Mesenchymal stem cell (in vitro differentiated cells and primary cell): ENCODE measurements around the gene PCGF1.

Experiments used
- DNase-seq: peaks from one replicate; pipeline ENCODE4 v3.0.0-alpha.2; 2013
- H2AFZ ChIP-seq: one replicate; pipeline ENCODE4 v1.6.1; 2013; ENCODE audit warnings: low read depth, mild to moderate bottlenecking, control low read depth, inconsistent platforms, low read length, moderate library complexity
- H2AK5ac ChIP-seq: 2 replicates; pipeline ENCODE4 v1.6.1; 2013; ENCODE audit warnings: low read length, moderate library complexity, mild to moderate bottlenecking, inconsistent platforms; ENCODE audit not compliant: severe bottlenecking
- H2BK120ac ChIP-seq: one replicate; pipeline ENCODE4 v1.6.1; 2013; ENCODE audit warnings: low read depth, mild to moderate bottlenecking, inconsistent platforms, low read length, moderate library complexity
- H2BK12ac ChIP-seq, 2 experiments: one replicate each; pipeline ENCODE4 v1.6.1; 2013; ENCODE audit warnings: inconsistent platforms in 2 of 2, low read length in 2 of 2, mild to moderate bottlenecking in 2 of 2, moderate library complexity in 2 of 2, control low read depth in 1 of 2
- H2BK15ac ChIP-seq: one replicate; pipeline ENCODE4 v1.6.1; 2013; ENCODE audit warnings: mild to moderate bottlenecking, low read depth, inconsistent platforms; ENCODE audit not compliant: poor library complexity, severe bottlenecking
- H2BK5ac ChIP-seq: 2 replicates; pipeline ENCODE4 v1.6.1; 2013; ENCODE audit warnings: low read depth, mild to moderate bottlenecking, low read length, control low read depth, inconsistent platforms; ENCODE audit not compliant: poor library complexity, severe bottlenecking
- H3K14ac ChIP-seq, 2 experiments: one replicate each; pipeline ENCODE4 v1.6.1; 2013; ENCODE audit warnings: inconsistent platforms in 2 of 2, low read length in 2 of 2, control low read depth in 1 of 2, mild to moderate bottlenecking in 1 of 2, moderate library complexity in 1 of 2
- H3K18ac ChIP-seq, 2 experiments: one replicate each; pipeline ENCODE4 v1.6.1; 2013; ENCODE audit warnings: inconsistent platforms in 2 of 2, low read length in 2 of 2, control low read depth in 1 of 2, low read depth in 1 of 2, mild to moderate bottlenecking in 1 of 2
- H3K23ac ChIP-seq, 2 experiments: one replicate each; pipeline ENCODE4 v1.6.1; 2013; ENCODE audit warnings: inconsistent platforms in 2 of 2, low read length in 2 of 2, mild to moderate bottlenecking in 2 of 2, moderate library complexity in 2 of 2, control low read depth in 1 of 2
- H3K27ac ChIP-seq: 2 replicates; pipeline ENCODE4 v1.5.1; 2013; ENCODE audit warnings: mild to moderate bottlenecking, moderate library complexity, low read length, control low read depth, inconsistent platforms; ENCODE audit not compliant: poor library complexity, severe bottlenecking
- H3K27me3 ChIP-seq, 2 experiments: 2 replicates each; pipeline versions ENCODE4 v1.6.1 to v1.7.0; 2013; ENCODE audit warnings: low read length in 2 of 2, mild to moderate bottlenecking in 2 of 2, moderate library complexity in 2 of 2, control low read depth in 1 of 2, inconsistent platforms in 1 of 2; ENCODE audit not compliant: control insufficient read depth in 1 of 2, insufficient read depth in 1 of 2
- H3K36me3 ChIP-seq, 2 experiments: 2 replicates each; pipeline versions ENCODE4 v1.6.1 to v1.7.0; 2013; ENCODE audit warnings: low read length in 2 of 2, control low read depth in 1 of 2, inconsistent platforms in 1 of 2, low read depth in 1 of 2, mild to moderate bottlenecking in 1 of 2; ENCODE audit not compliant: insufficient read depth in 2 of 2, control insufficient read depth in 1 of 2
- H3K4ac ChIP-seq, 2 experiments: one replicate each; pipeline ENCODE4 v1.6.1; 2013; ENCODE audit warnings: inconsistent platforms in 2 of 2, low read length in 2 of 2, mild to moderate bottlenecking in 2 of 2, moderate library complexity in 2 of 2, control low read depth in 1 of 2, low read depth in 1 of 2
- H3K4me1 ChIP-seq: 2 replicates; pipeline ENCODE4 v1.6.1; 2013; ENCODE audit warnings: low read depth, low read length, control low read depth; ENCODE audit not compliant: control insufficient read depth, insufficient read depth
- H3K4me2 ChIP-seq: 2 replicates; pipeline ENCODE4 v1.6.1; 2013; ENCODE audit warnings: low read length, mild to moderate bottlenecking, inconsistent platforms; ENCODE audit not compliant: poor library complexity, severe bottlenecking
- H3K4me3 ChIP-seq, 2 experiments: 2 replicates each; pipeline versions ENCODE4 v1.5.1 to v1.7.0; 2013; ENCODE audit warnings: low read length in 2 of 2, mild to moderate bottlenecking in 2 of 2, control low read depth in 1 of 2, low read depth in 1 of 2; ENCODE audit not compliant: insufficient read depth in 1 of 2
- H3K79me1 ChIP-seq: replicated peaks from 2 replicates; pipeline ENCODE4 v1.6.1; 2013; ENCODE audit warnings: mild to moderate bottlenecking, control low read depth, low read length, inconsistent platforms; ENCODE audit not compliant: poor library complexity, severe bottlenecking
- H3K9ac ChIP-seq: 2 replicates; pipeline ENCODE4 v1.7.0; 2013; ENCODE audit warnings: mild to moderate bottlenecking, low read length, moderate library complexity
- H3K9me3 ChIP-seq: 2 replicates; pipeline ENCODE4 v1.7.0; 2013; ENCODE audit warnings: mild to moderate bottlenecking, low read length; ENCODE audit not compliant: control insufficient read depth
- H4K8ac ChIP-seq: one replicate; pipeline ENCODE4 v1.6.1; 2013; ENCODE audit warnings: inconsistent platforms, mild to moderate bottlenecking, low read length, moderate library complexity
- H4K91ac ChIP-seq: one replicate; pipeline ENCODE4 v1.6.1; 2013; ENCODE audit warnings: mild to moderate bottlenecking, low read length, inconsistent platforms
- WGBS: methylation state at CpG from one replicate; pipeline ENCODE4 v1.1.7; 2013; ENCODE audit warnings: mixed read lengths; 5-methylcytosine and 5-hydroxymethylcytosine counted together

Gene PCGF1

DNA sequence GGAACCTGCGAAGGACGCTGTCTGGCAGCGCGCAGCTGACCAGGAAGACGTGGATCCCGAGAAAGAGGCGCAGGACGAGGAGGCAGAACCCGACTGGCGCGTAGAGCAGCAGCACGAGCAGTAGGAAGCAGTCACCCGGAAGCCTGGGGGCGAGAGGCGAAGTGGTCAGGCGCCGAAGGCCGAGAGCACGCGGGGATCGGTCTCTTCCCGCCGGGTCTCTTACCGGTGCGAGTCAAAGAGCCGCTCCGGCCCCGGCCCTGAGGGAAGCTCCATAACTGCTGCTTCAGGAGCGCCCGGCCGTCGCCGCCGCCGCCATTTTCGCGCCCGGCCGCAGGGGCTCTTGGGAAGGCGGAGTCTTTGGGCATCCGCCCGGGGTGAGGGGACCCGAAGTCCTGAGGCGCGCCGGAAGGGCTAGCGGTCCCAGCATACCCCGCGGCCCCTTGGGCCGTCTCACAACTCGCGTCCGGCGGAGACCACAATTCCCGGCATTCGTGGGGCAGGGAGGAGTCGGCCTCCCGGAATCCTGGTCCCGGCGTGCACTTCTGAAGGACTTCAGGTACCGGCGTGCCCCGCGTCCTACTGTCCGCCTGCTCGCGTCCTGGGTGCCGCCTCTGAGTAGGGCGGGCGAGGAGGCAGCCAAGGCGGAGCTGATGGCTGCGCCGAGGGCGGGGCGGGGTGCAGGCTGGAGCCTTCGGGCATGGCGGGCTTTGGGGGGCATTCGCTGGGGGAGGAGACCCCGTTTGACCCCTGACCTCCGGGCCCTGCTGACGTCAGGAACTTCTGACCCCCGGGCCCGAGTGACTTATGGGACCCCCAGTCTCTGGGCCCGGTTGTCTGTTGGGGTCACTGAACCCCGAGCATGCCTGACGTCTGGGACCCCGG is 22.1 kb upstream of the PCGF1 start, which contains the start of the genes AUP1 and HTRA2:
Gene AUP1, minus strand, starts transcription at position 350 of the 882 bp plus-strand sequence. Its CDS starts 77 bp downstream, at position 273.
Gene HTRA2, plus strand, starts transcription at position 577 of the 882 bp plus-strand sequence. Its CDS starts 74 bp downstream, at position 651.
- peak; percentile 99 for DNase-seq
- H3K18ac ChIP-seq: peak within 1 kb of the TSS; percentile 93
- H2AFZ ChIP-seq: peak within 1 kb of the TSS; percentile 84
- peak within 1 kb of the TSS; percentile 96 for H4K8ac ChIP-seq
- no peaks in the 10 kb centered on the region for H3K27me3 ChIP-seq
- no peak within 1 kb of the TSS for H2AK5ac ChIP-seq
- peak within 1 kb of the TSS; percentile 81 for H2BK5ac ChIP-seq
- peak within 1 kb of the TSS; percentile 77 for H3K27ac ChIP-seq
- peak within 1 kb of the TSS; percentile 44 for H2BK15ac ChIP-seq
- WGBS: under 1% methylated on average over 83 of the region's 87 CpGs
- peak within 1 kb of the TSS; percentile 80 to 97 for H3K4me3 ChIP-seq
- peak within 1 kb of the TSS; percentile 92 for H3K4me2 ChIP-seq
- peak within 1 kb of the TSS in 1 of 2 experiments; percentile 64 for H2BK12ac ChIP-seq
- H4K91ac ChIP-seq: peak within 1 kb of the TSS; percentile 86
- H3K9ac ChIP-seq: peak within 1 kb of the TSS; percentile 98
- peaks cover 49 to 67% of the 10 kb centered on the region in 2 experiments for H3K36me3 ChIP-seq
- peak within 1 kb of the TSS in 1 of 2 experiments; percentile 82 for H3K14ac ChIP-seq
- peaks cover 29% of the 10 kb centered on the region for H3K79me1 ChIP-seq
- no peaks in the 10 kb centered on the region for H3K9me3 ChIP-seq
- peaks cover 17% of the 10 kb centered on the region for H3K4me1 ChIP-seq
- peak within 1 kb of the TSS; percentile 45 for H2BK120ac ChIP-seq
- peak within 1 kb of the TSS; percentile 52 to 77 for H3K4ac ChIP-seq
- peak within 1 kb of the TSS in 1 of 2 experiments; percentile 71 for H3K23ac ChIP-seq

DNA sequence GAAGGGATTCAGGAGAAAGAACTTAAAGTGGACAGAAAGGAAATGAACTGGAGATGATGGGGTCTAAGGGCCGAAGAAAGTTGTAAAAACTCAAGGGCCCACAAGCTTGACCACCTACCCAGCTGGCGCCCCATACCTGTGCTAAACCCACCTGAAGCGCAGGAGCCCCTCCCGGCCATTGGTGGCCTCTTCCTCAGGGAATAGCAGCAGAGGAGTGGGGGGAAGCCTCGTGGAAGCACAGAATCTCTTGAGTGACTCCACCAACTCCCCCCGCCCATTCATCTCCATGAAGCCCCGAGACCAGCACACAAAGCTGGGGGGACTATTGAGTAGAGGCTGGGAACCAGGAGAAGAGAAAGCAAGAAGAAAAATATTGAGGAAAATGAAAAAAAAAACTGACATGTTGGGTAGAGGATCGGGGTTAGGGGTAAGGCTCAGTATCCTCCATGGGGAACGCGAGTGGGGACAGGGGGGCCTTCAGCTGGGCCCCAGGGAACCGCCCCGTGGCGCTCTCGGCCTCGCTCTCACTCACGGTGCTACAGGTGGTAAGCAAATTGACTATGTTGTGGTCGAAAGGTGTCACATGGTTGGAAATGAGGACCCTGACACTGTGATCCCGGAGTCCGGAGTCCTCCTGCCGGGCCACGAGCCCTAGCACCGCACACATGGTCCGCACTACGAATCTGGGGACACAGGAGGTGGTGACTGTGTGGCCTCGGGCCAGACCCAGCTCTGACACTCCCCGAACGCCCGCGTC is 21.3 kb upstream of the PCGF1 start:
- H3K4ac ChIP-seq: peak overlapping the region; percentile 48 to 77
- H2BK120ac ChIP-seq: no peak overlapping the region
- 10% methylated on average over 25 of the region's 29 CpGs for WGBS
- peak overlapping the region in 1 of 2 experiments; percentile 64 for H2BK12ac ChIP-seq
- H2AK5ac ChIP-seq: no peak overlapping the region
- H3K9me3 ChIP-seq: no peaks in the 10 kb centered on the region
- peak overlapping the region in 1 of 2 experiments; percentile 1 for H3K23ac ChIP-seq
- peaks cover 17% of the 10 kb centered on the region for H3K4me1 ChIP-seq
- no peak overlapping the region for H2BK5ac ChIP-seq
- H3K79me1 ChIP-seq: peaks cover 29% of the 10 kb centered on the region
- peak overlapping the region; percentile 92 for H3K4me2 ChIP-seq
- no peak overlapping the region for H3K27ac ChIP-seq
- H2BK15ac ChIP-seq: no peak overlapping the region
- no peaks in the 10 kb centered on the region for H3K27me3 ChIP-seq
- H3K36me3 ChIP-seq: peaks cover 41 to 62% of the 10 kb centered on the region in 2 experiments
- H3K4me3 ChIP-seq: peak overlapping the region; percentile 80 to 97
- H3K18ac ChIP-seq: peak overlapping the region; percentile 93
- H4K91ac ChIP-seq: peak overlapping the region; percentile 86
- H4K8ac ChIP-seq: peak overlapping the region; percentile 96
- peak overlapping the region; percentile 98 for H3K9ac ChIP-seq
- peak overlapping the region; percentile 84 for H2AFZ ChIP-seq
- DNase-seq: no peak
- peak overlapping the region in 1 of 2 experiments; percentile 37 for H3K14ac ChIP-seq

DNA sequence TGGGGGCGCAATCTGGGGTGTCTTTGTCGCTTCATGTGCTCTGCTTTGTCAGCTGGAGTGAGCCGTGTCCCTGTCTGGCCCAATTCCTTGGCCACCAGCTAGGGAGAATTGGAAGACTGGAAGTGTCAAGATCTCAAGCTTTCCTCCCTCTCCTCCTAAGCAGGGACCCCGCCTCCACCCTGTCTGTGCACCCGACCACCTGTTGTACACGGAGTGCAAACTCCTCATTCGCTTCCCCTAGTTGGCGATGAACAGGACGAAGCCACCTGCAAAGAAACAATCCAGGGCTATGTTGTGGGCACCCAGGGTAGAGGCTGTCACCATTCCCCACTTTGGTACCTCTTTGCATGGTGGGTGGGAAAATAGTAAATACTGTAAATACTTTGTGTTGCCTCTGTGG is 20.2 kb upstream of the PCGF1 start:
- Histone ChIP-seq H4K91ac (no peak overlapping the region), H3K4me3 (no peak overlapping the region), H2AFZ (no peak overlapping the region)

More for the DNA sequence above, 20.2 kb upstream of the PCGF1 start:
- no peak overlapping the region for H3K4me2 ChIP-seq
- H3K36me3 ChIP-seq: peaks cover 34 to 52% of the 10 kb centered on the region in 2 experiments
- DNase-seq: no peak
- H3K4me1 ChIP-seq: peaks cover 17% of the 10 kb centered on the region
- no peak overlapping the region for H3K4ac ChIP-seq
- no peak overlapping the region for H3K27ac ChIP-seq
- peaks cover 4 to 5% of the 10 kb centered on the region in 2 experiments for H3K27me3 ChIP-seq
- no peak overlapping the region for H2BK15ac ChIP-seq
- no peak overlapping the region for H3K18ac ChIP-seq
- no peak overlapping the region for H2BK12ac ChIP-seq
- no peak overlapping the region for H3K23ac ChIP-seq
- no peak overlapping the region for H3K14ac ChIP-seq
- WGBS: 98% methylated on average over 9 of the region's 9 CpGs
- no peak overlapping the region for H2AK5ac ChIP-seq
- H4K8ac ChIP-seq: no peak overlapping the region
- peak overlapping the region; percentile 98 for H3K9ac ChIP-seq
- H3K79me1 ChIP-seq: peaks cover 29% of the 10 kb centered on the region
- no peak overlapping the region for H2BK120ac ChIP-seq
- no peaks in the 10 kb centered on the region for H3K9me3 ChIP-seq
- no peak overlapping the region for H2BK5ac ChIP-seq
